Stomach (tissue), 9 donors: ENCODE measurements around the gene SIGLEC9. TPM values are rescaled to one million over a fixed set of nuclear protein-coding genes. Genes with fewer than 3 reads are reported as not detected.

Experiments used
- DNase-seq, 2 donors: peaks; one replicate each; pipeline versions ENCODE4 v3.0.0 to v3.0.0-alpha.2; 2013 to 2019
- H3K27ac ChIP-seq, 5 donors: fragments of 200-600 bp in 4 of 5; sonication (generic) in 4 of 5; one replicate each; pipeline ENCODE4 v1.5.1; 2013 to 2019; ENCODE audit warnings: mild to moderate bottlenecking in 1 of 5, moderate library complexity in 1 of 5
- H3K27me3 ChIP-seq, 3 donors: fragments of 200-600 bp; sonication (generic); one replicate each; pipeline ENCODE4 v1.5.1; 2017 to 2019; ENCODE audit warnings: mixed run types in 1 of 3
- H3K36me3 ChIP-seq, 4 donors: fragments of 200-600 bp; sonication (generic); 1 replicate in 3 of 4; 2 replicates in 1 of 4; pipeline ENCODE4 v1.5.1; 2016 to 2019
- H3K4me1 ChIP-seq, 4 donors: fragments of 200-600 bp; sonication (generic); one replicate each; pipeline ENCODE4 v1.5.1; 2016 to 2019
- H3K4me3 ChIP-seq, 4 donors: fragments of 200-600 bp; sonication (generic) in 3 of 4; one replicate each; pipeline ENCODE4 v1.5.1; 2016 to 2019; ENCODE audit warnings: mild to moderate bottlenecking in 1 of 4
- H3K9me3 ChIP-seq, 4 donors: fragments of 200-600 bp; sonication (generic); one replicate each; pipeline ENCODE4 v1.5.1; 2016 to 2019
- EP300 ChIP-seq: sonication (generic); formaldehyde crosslinking; IDR thresholded peaks from one replicate; pipeline ENCODE4 v1.6.1; 2017; ENCODE audit warnings: antibody characterized with exemption
- POLR2A ChIP-seq, 4 donors: fragments of 450-650 bp; IDR thresholded peaks; one replicate each; pipeline ENCODE4 v1.6.1; 2016; ENCODE audit warnings: antibody characterized with exemption in 4 of 4, control low read depth in 2 of 4, mild to moderate bottlenecking in 1 of 4, moderate library complexity in 1 of 4
- POLR2AphosphoS5 ChIP-seq, 3 donors: sonication (generic); formaldehyde crosslinking; IDR thresholded peaks; one replicate each; pipeline ENCODE4 v1.6.1; 2016; ENCODE audit warnings: antibody characterized with exemption in 3 of 3
- WGBS, 5 donors: extraction: QIAGEN DNeasy Blood & Tissue Kit in 3 of 5; methylation state at CpG; one replicate each; pipeline versions ENCODE4 v1.1.5 to v1.1.7; 2013 to 2018; 5-methylcytosine and 5-hydroxymethylcytosine counted together
- intact Hi-C: fragments of 100-400 bp; cut with DNase I; formaldehyde crosslinking; loops from one replicate; pipeline ENCODE4 v1.15.1; 2023; ENCODE audit warnings: low total_unique reads
- polyA plus RNA-seq, 3 donors: library from polyadenylated mRNA; stranded (reverse); fragments of 200-250 nt; gene quantifications; one replicate each; pipeline ENCODE4 v1.2.3, GENCODE V29; 2013
- total RNA-seq, 5 donors: library from RNA; depleted of rRNA; stranded (reverse); fragments of >200 nt; gene quantifications; one replicate each; pipeline versions ENCODE4 v1.1.0 to v1.2.3, GENCODE V29; 2014 to 2016
- TF ChIP-seq, protein P1 (sequence below), 7 experiments: fragments of 450-650 bp in 4 of 7; fragments of 200-600 bp in 3 of 7; sonication (generic) in 3 of 7; IDR thresholded peaks; one replicate each; pipeline ENCODE4 v1.5.1; 2016 to 2019; ENCODE audit warnings: antibody characterized with exemption in 7 of 7, control low read depth in 2 of 7, mild to moderate bottlenecking in 1 of 7
- donor health status: healthy with polysubstance abuse.
- donor health status: Bipolar disorder and iron deficiency.
- donor health status: healthy.

Gene SIGLEC9
- total and polyA plus RNA-seq, 8 donors, result 0.61 to 13.9 (median 1.2) TPM; not detected in 1

- 84 to 89% (median 87%) methylated on average over 17 of the region's 17 CpGs for WGBS, 5 donors
- H3K27ac ChIP-seq, result no peak overlapping the region
- no peak overlapping the region for H3K4me3 ChIP-seq
- DNase-seq, result no peak
- intact Hi-C loops, result no loop called here
- H3K27me3 ChIP-seq, result no peaks in the 10 kb centered on the region
- peaks cover 0 to 14% (median 4%) of the 10 kb centered on the region in 4 donors for H3K4me1 ChIP-seq
- no peaks in the 10 kb centered on the region for H3K9me3 ChIP-seq
- no peaks in the 10 kb centered on the region for H3K36me3 ChIP-seq
- TF ChIP-seq POLR2AphosphoS5 (IDR thresholded peaks at IDR 0.05) (no peak), EP300 (no peak), POLR2A (IDR thresholded peaks at IDR 0.05) (no peak)
- TF ChIP-seq, protein P1, sequence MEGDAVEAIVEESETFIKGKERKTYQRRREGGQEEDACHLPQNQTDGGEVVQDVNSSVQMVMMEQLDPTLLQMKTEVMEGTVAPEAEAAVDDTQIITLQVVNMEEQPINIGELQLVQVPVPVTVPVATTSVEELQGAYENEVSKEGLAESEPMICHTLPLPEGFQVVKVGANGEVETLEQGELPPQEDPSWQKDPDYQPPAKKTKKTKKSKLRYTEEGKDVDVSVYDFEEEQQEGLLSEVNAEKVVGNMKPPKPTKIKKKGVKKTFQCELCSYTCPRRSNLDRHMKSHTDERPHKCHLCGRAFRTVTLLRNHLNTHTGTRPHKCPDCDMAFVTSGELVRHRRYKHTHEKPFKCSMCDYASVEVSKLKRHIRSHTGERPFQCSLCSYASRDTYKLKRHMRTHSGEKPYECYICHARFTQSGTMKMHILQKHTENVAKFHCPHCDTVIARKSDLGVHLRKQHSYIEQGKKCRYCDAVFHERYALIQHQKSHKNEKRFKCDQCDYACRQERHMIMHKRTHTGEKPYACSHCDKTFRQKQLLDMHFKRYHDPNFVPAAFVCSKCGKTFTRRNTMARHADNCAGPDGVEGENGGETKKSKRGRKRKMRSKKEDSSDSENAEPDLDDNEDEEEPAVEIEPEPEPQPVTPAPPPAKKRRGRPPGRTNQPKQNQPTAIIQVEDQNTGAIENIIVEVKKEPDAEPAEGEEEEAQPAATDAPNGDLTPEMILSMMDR (IDR thresholded peaks at IDR 0.05), result no peak
Observed at GRCh38 chr19:51089786-51090185, 34.9 kb upstream of the SIGLEC9 start.

- intact Hi-C loops, result no loop called here
- Histone ChIP-seq H3K27me3 (no peaks in the 10 kb centered on the region), H3K9me3 (no peaks in the 10 kb centered on the region), H3K4me3 (no peak overlapping the region), H3K36me3 (no peaks in the 10 kb centered on the region), H3K27ac (no peak overlapping the region), H3K4me1 (peaks cover 0 to 19% (median 9%) of the 10 kb centered on the region in 4 donors)
- 34 to 58% (median 53%) methylated on average over 8 of the region's 8 CpGs for WGBS, 5 donors
- DNase-seq, result no peak
- TF ChIP-seq, protein P1 (IDR thresholded peaks at IDR 0.05), result no peak
- TF ChIP-seq POLR2AphosphoS5 (IDR thresholded peaks at IDR 0.05) (no peak), POLR2A (IDR thresholded peaks at IDR 0.05) (no peak), EP300 (no peak)
Observed at GRCh38 chr19:51090471-51090870, 34.2 kb upstream of the SIGLEC9 start.

DNA sequence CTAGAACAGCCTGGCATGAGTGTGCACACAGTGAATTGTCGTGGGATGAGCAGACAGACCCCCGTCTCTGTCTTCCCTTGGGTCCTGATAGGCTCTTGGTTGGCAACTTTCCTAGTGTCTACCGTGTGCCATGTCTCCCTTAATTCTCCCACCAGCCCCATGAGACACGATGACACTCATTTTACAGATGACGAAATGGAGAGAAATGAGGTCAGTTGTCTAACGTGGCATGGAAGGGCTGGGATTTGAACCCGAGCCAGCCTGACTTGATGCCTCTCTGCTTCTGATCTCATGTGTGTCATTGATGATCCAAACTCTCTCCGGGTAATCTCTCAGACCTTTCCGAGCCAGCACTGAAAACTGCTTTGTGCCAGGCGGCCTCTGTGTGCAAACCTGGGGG is 33.6 kb upstream of the SIGLEC9 start:
- WGBS, 5 donors, result 85 to 93% (median 88%) methylated on average over 10 of the region's 10 CpGs
- intact Hi-C loops, result no loop called here
- Histone ChIP-seq H3K36me3 (no peaks in the 10 kb centered on the region), H3K4me1 (peaks cover 0 to 19% (median 9%) of the 10 kb centered on the region in 4 donors), H3K9me3 (no peaks in the 10 kb centered on the region), H3K4me3 (no peak overlapping the region), H3K27ac (no peak overlapping the region), H3K27me3 (no peaks in the 10 kb centered on the region)
- TF ChIP-seq POLR2A (IDR thresholded peaks at IDR 0.05) (no peak), EP300 (no peak), POLR2AphosphoS5 (IDR thresholded peaks at IDR 0.05) (no peak)
- TF ChIP-seq, protein P1 (IDR thresholded peaks at IDR 0.05), result no peak
- DNase-seq, result no peak

- DNase-seq, result no peak
- Histone ChIP-seq H3K9me3 (no peaks in the 10 kb centered on the region), H3K36me3 (no peaks in the 10 kb centered on the region), H3K4me1 (peaks cover 0 to 26% (median 14%) of the 10 kb centered on the region in 4 donors), H3K27ac (no peak overlapping the region), H3K4me3 (no peak overlapping the region), H3K27me3 (no peaks in the 10 kb centered on the region)
- TF ChIP-seq EP300, result no peak
- no peak for TF ChIP-seq POLR2A (IDR thresholded peaks at IDR 0.05)
- TF ChIP-seq POLR2AphosphoS5 (IDR thresholded peaks at IDR 0.05), result no peak
- TF ChIP-seq, protein P1 (IDR thresholded peaks at IDR 0.05), result no peak
- intact Hi-C loops, result no loop called here
- WGBS, 5 donors, result 43 to 59% (median 50%) methylated on average over 16 of the region's 16 CpGs
Observed at GRCh38 chr19:51091895-51092873, 32.5 kb upstream of the SIGLEC9 start.
